ENCODE data around the gene SPG7.

- TF ChIP-seq POLR2A (IDR thresholded peaks at IDR 0.05) (no peak), POLR2AphosphoS5 (IDR thresholded peaks at IDR 0.05; ENCODE audit: insufficient read depth in 1 of 2, low read depth in 1 of 2) (no peak)
- TF ChIP-seq, protein P1, sequence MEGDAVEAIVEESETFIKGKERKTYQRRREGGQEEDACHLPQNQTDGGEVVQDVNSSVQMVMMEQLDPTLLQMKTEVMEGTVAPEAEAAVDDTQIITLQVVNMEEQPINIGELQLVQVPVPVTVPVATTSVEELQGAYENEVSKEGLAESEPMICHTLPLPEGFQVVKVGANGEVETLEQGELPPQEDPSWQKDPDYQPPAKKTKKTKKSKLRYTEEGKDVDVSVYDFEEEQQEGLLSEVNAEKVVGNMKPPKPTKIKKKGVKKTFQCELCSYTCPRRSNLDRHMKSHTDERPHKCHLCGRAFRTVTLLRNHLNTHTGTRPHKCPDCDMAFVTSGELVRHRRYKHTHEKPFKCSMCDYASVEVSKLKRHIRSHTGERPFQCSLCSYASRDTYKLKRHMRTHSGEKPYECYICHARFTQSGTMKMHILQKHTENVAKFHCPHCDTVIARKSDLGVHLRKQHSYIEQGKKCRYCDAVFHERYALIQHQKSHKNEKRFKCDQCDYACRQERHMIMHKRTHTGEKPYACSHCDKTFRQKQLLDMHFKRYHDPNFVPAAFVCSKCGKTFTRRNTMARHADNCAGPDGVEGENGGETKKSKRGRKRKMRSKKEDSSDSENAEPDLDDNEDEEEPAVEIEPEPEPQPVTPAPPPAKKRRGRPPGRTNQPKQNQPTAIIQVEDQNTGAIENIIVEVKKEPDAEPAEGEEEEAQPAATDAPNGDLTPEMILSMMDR (IDR thresholded peaks at IDR 0.05): no peak
Observed at GRCh38 chr16:89588413-89589109, 80.4 kb downstream of the SPG7 start.

Measured in vagina (tissue), 2 donors.